CD14-positive monocyte (primary cell): ENCODE data around the gene ILDR1. TPM values are rescaled to one million over a fixed set of nuclear protein-coding genes. Genes with fewer than 3 reads are reported as not detected.

Experiments used
- DNase-seq, 3 donors: peaks; one replicate each; pipeline ENCODE4 v3.0.0-alpha.2; 2011 to 2022
- H2AFZ ChIP-seq: 2 replicates; pipeline ENCODE4 v1.6.0; 2012; ENCODE audit warnings: mild to moderate bottlenecking, low read depth, low read length, inconsistent platforms; ENCODE audit not compliant: insufficient read depth, poor library complexity, severe bottlenecking
- H3K27ac ChIP-seq, 2 donors: 1 replicate in 1 of 2; 2 replicates in 1 of 2; pipeline ENCODE4 v1.5.1; 2012 to 2013; ENCODE audit warnings: low read length in 2 of 2, control low read depth in 1 of 2, inconsistent platforms in 1 of 2, low read depth in 1 of 2, mild to moderate bottlenecking in 1 of 2
- H3K27me3 ChIP-seq, 2 donors: one replicate each; pipeline versions ENCODE4 v1.6.0 to v1.6.1; 2011 to 2013; ENCODE audit warnings: low read length in 2 of 2; ENCODE audit not compliant: control insufficient read depth in 2 of 2, insufficient read depth in 2 of 2
- H3K36me3 ChIP-seq, 2 donors: replicated peaks in 1 of 2; 1 replicate in 1 of 2; 2 replicates in 1 of 2; pipeline versions ENCODE4 v1.5.1 to v1.6.1; 2012 to 2013; ENCODE audit warnings: low read length in 2 of 2, control low read depth in 1 of 2, inconsistent platforms in 1 of 2, mild to moderate bottlenecking in 1 of 2; ENCODE audit not compliant: insufficient read depth in 2 of 2, control insufficient read depth in 1 of 2
- H3K4me1 ChIP-seq, 2 donors: 1 replicate in 1 of 2; 2 replicates in 1 of 2; pipeline versions ENCODE4 v1.5.1 to v1.6.1; 2012 to 2013; ENCODE audit warnings: low read length in 2 of 2, control low read depth in 1 of 2, inconsistent platforms in 1 of 2, mild to moderate bottlenecking in 1 of 2, moderate library complexity in 1 of 2; ENCODE audit not compliant: insufficient read depth in 2 of 2, control insufficient read depth in 1 of 2
- H3K4me2 ChIP-seq: replicated peaks from 2 replicates; pipeline ENCODE3; 2012; ENCODE audit warnings: low read length, moderate library complexity, mild to moderate bottlenecking; ENCODE audit not compliant: poor library complexity, severe bottlenecking; ENCODE audit errors: extremely low read depth
- H3K4me3 ChIP-seq, 3 experiments: fragments of 200-600 bp in 1 of 3; sonication (generic) in 1 of 3; replicated peaks in 1 of 3; 1 replicate in 2 of 3; 2 replicates in 1 of 3; pipeline ENCODE4 v1.5.1; 2011 to 2013; ENCODE audit warnings: low read length in 3 of 3, mild to moderate bottlenecking in 3 of 3, control low read depth in 2 of 3, low read depth in 2 of 3, inconsistent platforms in 1 of 3, moderate library complexity in 1 of 3
- H3K79me2 ChIP-seq: 2 replicates; pipeline ENCODE4 v1.6.0; 2012; ENCODE audit warnings: mild to moderate bottlenecking, control low read depth, inconsistent platforms, low read length, moderate library complexity; ENCODE audit not compliant: insufficient read depth
- H3K9ac ChIP-seq: 2 replicates; pipeline ENCODE4 v1.6.0; 2017; ENCODE audit warnings: low read length, mild to moderate bottlenecking; ENCODE audit not compliant: insufficient read depth, poor library complexity, severe bottlenecking
- H3K9me3 ChIP-seq, 2 donors: replicated peaks in 1 of 2; 1 replicate in 1 of 2; 2 replicates in 1 of 2; pipeline versions ENCODE4 v1.5.1 to v1.6.1; 2012 to 2013; ENCODE audit warnings: low read length in 2 of 2, control low read depth in 1 of 2; ENCODE audit not compliant: control insufficient read depth in 1 of 2, insufficient read depth in 1 of 2
- H4K20me1 ChIP-seq: 2 replicates; pipeline ENCODE4 v1.6.0; 2012; ENCODE audit warnings: mild to moderate bottlenecking, low read length, control low read depth, moderate library complexity; ENCODE audit not compliant: insufficient read depth
- H3K27ac Mint-ChIP-seq, 7 donors: one replicate each; pipeline ENCODE4 v1.8.0; 2020; ENCODE audit warnings: mild to moderate bottlenecking in 7 of 7, mixed read lengths in 7 of 7, moderate library complexity in 6 of 7, inconsistent platforms in 2 of 7
- H3K27me3 Mint-ChIP-seq, 3 donors: one replicate each; pipeline ENCODE4 v1.8.0; 2021 to 2022; ENCODE audit warnings: low read depth in 3 of 3, mild to moderate bottlenecking in 3 of 3, mixed read lengths in 3 of 3, moderate library complexity in 3 of 3, inconsistent platforms in 1 of 3
- H3K36me3 Mint-ChIP-seq, 2 donors: one replicate each; pipeline ENCODE4 v1.8.0; 2020; ENCODE audit warnings: mixed read lengths in 2 of 2, inconsistent platforms in 1 of 2, mild to moderate bottlenecking in 1 of 2
- H3K4me1 Mint-ChIP-seq: one replicate; pipeline ENCODE4 v1.8.0; 2020; ENCODE audit warnings: mild to moderate bottlenecking, mixed read lengths
- H3K4me3 Mint-ChIP-seq, 2 donors: one replicate each; pipeline ENCODE4 v1.8.0; 2020; ENCODE audit warnings: mild to moderate bottlenecking in 2 of 2, mixed read lengths in 2 of 2, moderate library complexity in 1 of 2
- H3K9me3 Mint-ChIP-seq, 7 donors: one replicate each; pipeline ENCODE4 v1.8.0; 2020 to 2022; ENCODE audit warnings: mixed read lengths in 7 of 7, mild to moderate bottlenecking in 6 of 7, moderate library complexity in 6 of 7, inconsistent platforms in 2 of 7
- WGBS: methylation state at CpG from one replicate; pipeline ENCODE4 v1.1.5; 2013; ENCODE audit warnings: missing lambda C conversion rate; ENCODE audit not compliant: insufficient coverage; 5-methylcytosine and 5-hydroxymethylcytosine counted together
- intact Hi-C, 2 donors: fragments of 100-400 bp; cut with micrococcal nuclease; formaldehyde crosslinking; loops; one replicate each; pipeline versions ENCODE4 v1.15.0 to v1.15.1; 2023
- polyA plus RNA-seq, 3 donors: library from polyadenylated mRNA; depleted of rRNA in 1 of 3; unstranded in 2 of 3; stranded (reverse) in 1 of 3; fragments of 300-500 nt in 2 of 3; fragments of >200 nt in 1 of 3; fragmentation: Illumina TruSeq in 2 of 3; gene quantifications; 1 replicate in 2 of 3; 2 replicates in 1 of 3; pipeline ENCODE4 v1.2.3, GENCODE V29; 2012 to 2021
- TF ChIP-seq, protein P1 (sequence below): fragments of 200-600 bp; IDR thresholded peaks from one replicate; pipeline ENCODE4 v1.8.0; 2022; ENCODE audit warnings: antibody characterized with exemption, mild to moderate bottlenecking

The ILDR1 gene
- polyA plus RNA-seq, 3 donors: 0.12 to 0.28 (median 0.20) TPM

- Mint-ChIP-seq H3K4me1 (peaks cover 54% of the 10 kb centered on the region), H3K36me3 (peaks cover 0 to 2% of the 10 kb centered on the region in 2 donors), H3K27me3 (peaks cover 0 to 4% (median 0%) of the 10 kb centered on the region in 3 donors), H3K9me3 (peaks cover 0 to 1% (median 0%) of the 10 kb centered on the region in 7 donors), H3K27ac (peak overlapping the region; percentile 88 to 97 (median 91)), H3K4me3 (peak overlapping the region; percentile 42 to 76)
- Histone ChIP-seq H3K4me1 (peaks cover 44 to 54% of the 10 kb centered on the region in 2 donors), H3K27ac (peak overlapping the region in 1 of 2 donors; percentile 83), H3K27me3 (no peaks in the 10 kb centered on the region), H3K4me2 (peak overlapping the region; percentile 66), H3K9ac (peak overlapping the region; percentile 38), H3K4me3 (peak overlapping the region in 2 of 3 experiments; percentile 63 to 68), H2AFZ (no peak overlapping the region), H4K20me1 (no peaks in the 10 kb centered on the region), H3K36me3 (no peaks in the 10 kb centered on the region), H3K9me3 (no peaks in the 10 kb centered on the region), H3K79me2 (no peaks in the 10 kb centered on the region)
- intact Hi-C loops: no loop called here
- 14% methylated on average over 1 of the region's 1 CpG for WGBS
- DNase-seq: no peak
- TF ChIP-seq, protein P1, sequence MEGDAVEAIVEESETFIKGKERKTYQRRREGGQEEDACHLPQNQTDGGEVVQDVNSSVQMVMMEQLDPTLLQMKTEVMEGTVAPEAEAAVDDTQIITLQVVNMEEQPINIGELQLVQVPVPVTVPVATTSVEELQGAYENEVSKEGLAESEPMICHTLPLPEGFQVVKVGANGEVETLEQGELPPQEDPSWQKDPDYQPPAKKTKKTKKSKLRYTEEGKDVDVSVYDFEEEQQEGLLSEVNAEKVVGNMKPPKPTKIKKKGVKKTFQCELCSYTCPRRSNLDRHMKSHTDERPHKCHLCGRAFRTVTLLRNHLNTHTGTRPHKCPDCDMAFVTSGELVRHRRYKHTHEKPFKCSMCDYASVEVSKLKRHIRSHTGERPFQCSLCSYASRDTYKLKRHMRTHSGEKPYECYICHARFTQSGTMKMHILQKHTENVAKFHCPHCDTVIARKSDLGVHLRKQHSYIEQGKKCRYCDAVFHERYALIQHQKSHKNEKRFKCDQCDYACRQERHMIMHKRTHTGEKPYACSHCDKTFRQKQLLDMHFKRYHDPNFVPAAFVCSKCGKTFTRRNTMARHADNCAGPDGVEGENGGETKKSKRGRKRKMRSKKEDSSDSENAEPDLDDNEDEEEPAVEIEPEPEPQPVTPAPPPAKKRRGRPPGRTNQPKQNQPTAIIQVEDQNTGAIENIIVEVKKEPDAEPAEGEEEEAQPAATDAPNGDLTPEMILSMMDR: no peak
Measured at GRCh38 chr3:122003606-122004005, 18.4 kb downstream of the ILDR1 start.

- Histone ChIP-seq H3K9ac (peak overlapping the region; percentile 38), H2AFZ (peak overlapping the region; percentile 15)
Measured at GRCh38 chr3:122003112-122003511, 18.9 kb downstream of the ILDR1 start.

More at GRCh38 chr3:122003112-122003511, 18.9 kb downstream of the ILDR1 start:
- Histone ChIP-seq H3K4me2 (peak overlapping the region; percentile 66), H3K27me3 (no peaks in the 10 kb centered on the region), H3K4me3 (peak overlapping the region; percentile 12 to 68 (median 63)), H3K27ac (peak overlapping the region; percentile 60 to 83), H3K79me2 (no peaks in the 10 kb centered on the region), H3K4me1 (peaks cover 49 to 59% of the 10 kb centered on the region in 2 donors), H3K36me3 (no peaks in the 10 kb centered on the region), H3K9me3 (no peaks in the 10 kb centered on the region), H4K20me1 (no peaks in the 10 kb centered on the region)
- Mint-ChIP-seq H3K27ac (peak overlapping the region; percentile 88 to 97 (median 91)), H3K36me3 (peaks cover 0 to 2% of the 10 kb centered on the region in 2 donors), H3K9me3 (peaks cover 0 to 2% (median 0%) of the 10 kb centered on the region in 7 donors), H3K4me3 (peak overlapping the region; percentile 70 to 76), H3K27me3 (peaks cover 0 to 5% (median 0%) of the 10 kb centered on the region in 3 donors), H3K4me1 (peaks cover 59% of the 10 kb centered on the region)
- intact Hi-C loops: no loop called here
- WGBS: no CpG with 5 or more reads among the region's 6 CpGs
- peak; percentile 56 to 80 (median 74) for DNase-seq
- TF ChIP-seq, protein P1: no peak
